NCI-H460 (cell line): ENCODE results near the gene AMER2. TPM values are rescaled to one million over a fixed set of nuclear protein-coding genes. Genes with fewer than 3 reads are reported as not detected.

ENCODE experiments used
- small RNA-seq, 2 experiments: library from RNA; depleted of rRNA; stranded (forward); fragments of <200 nt; gene quantifications; one replicate each; pipeline ENCODE3, GENCODE V24; 2014
- total RNA-seq: library from RNA; depleted of rRNA; stranded (reverse); fragments of >200 nt; shearing (Covaris generic); gene quantifications from 2 replicates; pipeline ENCODE4 v1.2.3, GENCODE V29; 2014; rRNA removed

Gene AMER2
- total RNA-seq, 1 experiment from 2014 or later, result not detected

Small RNA genes lying within 50 kb of the gene (small RNA-seq; reads per million reads assigned to genes)
- gene AL359757.1 (0 reads per million in 2 experiments), gene AL359757.2 (0 reads per million in 2 experiments)

Other genes starting within 250 kb of the AMER2 start
- gene PABPC3, start 76.2 kb downstream of the AMER2 start, total RNA-seq, result 0.02 TPM in 1 of 2 replicates, not detected in the other
- 22.3 and 24.0 TPM in 2 replicates for gene MTMR6, start 115.2 kb upstream of the AMER2 start, total RNA-seq
- 87.9 and 99.1 TPM in 2 replicates for gene NUP58, start 129.3 kb upstream of the AMER2 start, total RNA-seq
- gene ATP8A2, start 199.7 kb upstream of the AMER2 start, total RNA-seq, result 0.14 and 0.20 TPM in 2 replicates